Chondrocyte (in vitro differentiated cells): Measurements from ENCODE around the gene ZNF235. TPM values are rescaled to one million over a fixed set of nuclear protein-coding genes. Genes with fewer than 3 reads are reported as not detected.
"Not testable (repeated sequence)": the region's sequence is repeated elsewhere in the genome, so short reads cannot be mapped to it uniquely, and the experiment has no call there.

Experiments
- DNase-seq: peaks from one replicate; pipeline ENCODE4 v3.0.0; 2021; ENCODE audit warnings: mixed read lengths, low spot score
- H3K27ac Mint-ChIP-seq: one replicate; pipeline ENCODE4 v1.8.0; 2021; ENCODE audit warnings: mild to moderate bottlenecking, moderate library complexity, mixed read lengths; ENCODE audit not compliant: unreplicated experiment
- H3K27me3 Mint-ChIP-seq: 2 replicates; pipeline ENCODE4 v1.8.0; 2021; ENCODE audit warnings: low read depth, mixed read lengths
- H3K36me3 Mint-ChIP-seq: 2 replicates; pipeline ENCODE4 v1.8.0; 2021; ENCODE audit warnings: low read depth, mixed read lengths
- H3K4me1 Mint-ChIP-seq: 2 replicates; pipeline ENCODE4 v1.8.0; 2021; ENCODE audit warnings: low read depth, mild to moderate bottlenecking, mixed read lengths
- H3K4me3 Mint-ChIP-seq: one replicate; pipeline ENCODE4 v1.8.0; 2021; ENCODE audit warnings: mild to moderate bottlenecking, moderate library complexity, mixed read lengths; ENCODE audit not compliant: unreplicated experiment
- H3K9me3 Mint-ChIP-seq: 2 replicates; pipeline ENCODE4 v1.8.0; 2021; ENCODE audit warnings: low read depth, mixed read lengths
- CTCF ChIP-seq: fragments of 200-600 bp; sonication (generic); IDR thresholded peaks from 2 replicates; pipeline ENCODE4 v1.5.0; 2021; ENCODE audit warnings: antibody characterized with exemption, mild to moderate bottlenecking, moderate library complexity
- long read RNA-seq: library from polyadenylated mRNA; stranded (forward); transcript quantifications from one replicate; pipeline ENCODE4 v2.0.0, GENCODE V29; 2021
- total RNA-seq: library from RNA; stranded (reverse); gene quantifications from 3 replicates; pipeline ENCODE4 v1.2.1, GENCODE V29; 2021

ZNF235 gene
- 6.7 to 7.4 TPM (median 7.4 TPM) in 3 replicates for total RNA-seq
- long read RNA-seq, partial matches to known transcripts, result 0 of 7 reads
- long read RNA-seq, other reads (novel, unspliced or antisense), result 3 of 7 reads

- peaks cover 8% of the 10 kb centered on the region for H3K36me3 Mint-ChIP-seq
- H3K4me3 Mint-ChIP-seq, result peak within 1 kb of the TSS; percentile 90
- H3K4me1 Mint-ChIP-seq, result peaks cover 21% of the 10 kb centered on the region
- peaks cover 18% of the 10 kb centered on the region for H3K9me3 Mint-ChIP-seq
- no peak for TF ChIP-seq CTCF
- no peaks in the 10 kb centered on the region for H3K27me3 Mint-ChIP-seq
- DNase-seq, result peak; percentile 94
- H3K27ac Mint-ChIP-seq, result peak within 1 kb of the TSS; percentile 93
Measured at GRCh38 chr19:44304659-44305193, at the start of gene ZNF235. TSS of gene ZNF235 (minus strand) at chr19:44305025. CDS start at chr19:44303404, 1,621 bp downstream.

GRCh38 chr19:44346556-44346955, 41.7 kb upstream of the ZNF235 start:
- Mint-ChIP-seq H3K36me3 (peaks cover 17% of the 10 kb centered on the region), H3K27ac (no peak overlapping the region), H3K4me1 (no peaks in the 10 kb centered on the region)

GRCh38 chr19:44345959-44346358, 41.1 kb upstream of the ZNF235 start:
- Mint-ChIP-seq H3K4me1 (no peaks in the 10 kb centered on the region), H3K36me3 (peaks cover 17% of the 10 kb centered on the region), H3K9me3 (peaks cover 25% of the 10 kb centered on the region), H3K27me3 (no peaks in the 10 kb centered on the region), H3K4me3 (no peak overlapping the region), H3K27ac (no peak overlapping the region)
- TF ChIP-seq CTCF, result no peak
- DNase-seq, result no peak

More at GRCh38 chr19:44346556-44346955, 41.7 kb upstream of the ZNF235 start:
- no peak for TF ChIP-seq CTCF
- H3K4me3 Mint-ChIP-seq, result no peak overlapping the region
- peaks cover 26% of the 10 kb centered on the region for H3K9me3 Mint-ChIP-seq
- DNase-seq, result no peak
- no peaks in the 10 kb centered on the region for H3K27me3 Mint-ChIP-seq

DNA sequence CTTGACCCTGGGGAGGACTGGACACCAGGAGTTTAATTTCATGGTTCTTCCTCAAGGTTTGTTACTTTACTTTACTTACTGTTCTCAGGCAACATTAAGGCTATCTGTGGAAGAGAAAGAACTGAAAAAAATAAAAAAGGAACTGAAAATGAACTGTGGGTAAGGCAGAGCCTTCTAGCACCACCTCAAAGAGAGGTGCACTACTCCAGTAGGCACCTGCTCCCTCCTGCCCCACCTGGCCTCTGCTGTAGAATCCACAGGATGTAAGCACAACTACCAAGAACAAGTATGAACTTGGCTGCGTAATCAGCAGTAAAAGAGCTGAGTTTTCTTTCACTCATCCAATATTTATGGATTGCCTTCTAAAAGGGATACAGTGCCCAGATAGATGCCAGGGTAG, 39.4 kb upstream of the ZNF235 start:
- no peak for TF ChIP-seq CTCF
- H3K4me3 Mint-ChIP-seq, result no peak overlapping the region
- no peak for DNase-seq
- no peaks in the 10 kb centered on the region for H3K27me3 Mint-ChIP-seq
- H3K9me3 Mint-ChIP-seq, result peaks cover 11% of the 10 kb centered on the region
- H3K4me1 Mint-ChIP-seq, result no peaks in the 10 kb centered on the region
- H3K27ac Mint-ChIP-seq, result no peak overlapping the region
- peaks cover 14% of the 10 kb centered on the region for H3K36me3 Mint-ChIP-seq

- no peak overlapping the region for H3K4me3 Mint-ChIP-seq
- no peaks in the 10 kb centered on the region for H3K27me3 Mint-ChIP-seq
- TF ChIP-seq CTCF, result no peak
- peaks cover 2% of the 10 kb centered on the region for H3K9me3 Mint-ChIP-seq
- H3K27ac Mint-ChIP-seq, result no peak overlapping the region
- no peak for DNase-seq
- H3K36me3 Mint-ChIP-seq, result peaks cover 23% of the 10 kb centered on the region
- H3K4me1 Mint-ChIP-seq, result no peaks in the 10 kb centered on the region
Measured at GRCh38 chr19:44341794-44342193, 37.0 kb upstream of the ZNF235 start.

GRCh38 chr19:44334639-44335038, 29.8 kb upstream of the ZNF235 start:
- not testable (repeated sequence) for H3K27me3 Mint-ChIP-seq, DNase-seq, H3K4me3 Mint-ChIP-seq, H3K4me1 Mint-ChIP-seq, H3K27ac Mint-ChIP-seq
- peaks cover 42% of the 10 kb centered on the region for H3K9me3 Mint-ChIP-seq
- H3K36me3 Mint-ChIP-seq, result peaks cover 76% of the 10 kb centered on the region
